Measurements from ENCODE around the gene CD55.

The CD55 gene

GRCh38 chr1:207355513-207356295, 34.2 kb downstream of the CD55 start:
- DNase-seq (ENCODE audit: extremely low read depth in 1 of 2, low read depth in 1 of 2), result no peak

- no peak for DNase-seq (ENCODE audit: extremely low read depth in 1 of 2, low read depth in 1 of 2)
Observed at GRCh38 chr1:207361029-207361428, 39.6 kb downstream of the CD55 start.

- no peak for DNase-seq (ENCODE audit: extremely low read depth in 1 of 2, low read depth in 1 of 2)
Observed at GRCh38 chr1:207361889-207362288, 40.4 kb downstream of the CD55 start.

GRCh38 chr1:207362962-207363860, 41.7 kb downstream of the CD55 start:
- DNase-seq (ENCODE audit: extremely low read depth in 1 of 2, low read depth in 1 of 2), result no peak

- no peak for DNase-seq (ENCODE audit: extremely low read depth in 1 of 2, low read depth in 1 of 2)
Observed at GRCh38 chr1:207363871-207364270, 42.4 kb downstream of the CD55 start.

- no peak for DNase-seq (ENCODE audit: extremely low read depth in 1 of 2, low read depth in 1 of 2)
Observed at GRCh38 chr1:207364614-207365013, 43.1 kb downstream of the CD55 start.

- DNase-seq (ENCODE audit: extremely low read depth in 1 of 2, low read depth in 1 of 2), result no peak
Observed at GRCh38 chr1:207365063-207365462, 43.6 kb downstream of the CD55 start.

- no peak for DNase-seq (ENCODE audit: extremely low read depth in 1 of 2, low read depth in 1 of 2)
Observed at GRCh38 chr1:207366022-207366421, 44.5 kb downstream of the CD55 start.

- no peak for DNase-seq (ENCODE audit: extremely low read depth in 1 of 2, low read depth in 1 of 2)
Observed at GRCh38 chr1:207388721-207389120, 67.2 kb downstream of the CD55 start.

GRCh38 chr1:207389728-207390464, 68.4 kb downstream of the CD55 start:
- DNase-seq (ENCODE audit: extremely low read depth in 1 of 2, low read depth in 1 of 2), result no peak

- no peak for DNase-seq (ENCODE audit: extremely low read depth in 1 of 2, low read depth in 1 of 2)
Observed at GRCh38 chr1:207393610-207394009, 72.1 kb downstream of the CD55 start.

GRCh38 chr1:207396168-207396746, 74.8 kb downstream of the CD55 start:
- DNase-seq (ENCODE audit: extremely low read depth in 1 of 2, low read depth in 1 of 2), result no peak

GRCh38 chr1:207397525-207397926, 76.0 kb downstream of the CD55 start:
- no peak for DNase-seq (ENCODE audit: extremely low read depth in 1 of 2, low read depth in 1 of 2)

GRCh38 chr1:207398986-207399385, 77.5 kb downstream of the CD55 start:
- no peak for DNase-seq (ENCODE audit: extremely low read depth in 1 of 2, low read depth in 1 of 2)

GRCh38 chr1:207401578-207401977, 80.1 kb downstream of the CD55 start:
- DNase-seq (ENCODE audit: extremely low read depth in 1 of 2, low read depth in 1 of 2), result no peak

GRCh38 chr1:207402744-207403143, 81.3 kb downstream of the CD55 start:
- DNase-seq (ENCODE audit: extremely low read depth in 1 of 2, low read depth in 1 of 2), result no peak

GRCh38 chr1:207404849-207405525, 83.5 kb downstream of the CD55 start:
- DNase-seq (ENCODE audit: extremely low read depth in 1 of 2, low read depth in 1 of 2), result no peak

GRCh38 chr1:207405814-207406213, 84.3 kb downstream of the CD55 start:
- DNase-seq (ENCODE audit: extremely low read depth in 1 of 2, low read depth in 1 of 2), result no peak

GRCh38 chr1:207407655-207408260, 86.3 kb downstream of the CD55 start:
- no peak for DNase-seq (ENCODE audit: extremely low read depth in 1 of 2, low read depth in 1 of 2)
